MCF 10A (cell line): Measurements from ENCODE around the gene FAM234A. TPM values are rescaled to one million over a fixed set of nuclear protein-coding genes. Genes with fewer than 3 reads are reported as not detected.

Source experiments
- BruUV-seq: library from RNA; stranded (reverse); fragments of 400-500 nt; replicated peaks from 2 replicates; lab custom pipeline; 2021; lab: Mats Ljungman, UMichigan
- CTCF ChIA-PET: fragments of 300-600 bp; sonication (Branson Sonifier 250); formaldehyde crosslinking; extraction: SDS; loops from one replicate; lab custom pipeline; 2021; ENCODE audit warnings: antibody characterized with exemption, inconsistent platforms; lab: Yijun Ruan, JAX
- POLR2A ChIA-PET: fragments of 300-600, 350-650 bp; sonication (Branson Sonifier 250); formaldehyde crosslinking; extraction: SDS; loops from one replicate; lab custom pipeline; 2020; ENCODE audit warnings: antibody characterized with exemption, inconsistent platforms; lab: Yijun Ruan, JAX
- DNase-seq: peaks from one replicate; pipeline ENCODE4 v3.0.0-alpha.2; 2018; ENCODE audit not compliant: unreplicated experiment
- H3K27ac Mint-ChIP-seq: one replicate; pipeline ENCODE4 v1.8.0; 2022; ENCODE audit warnings: mild to moderate bottlenecking, low read depth, mixed read lengths; ENCODE audit not compliant: unreplicated experiment
- H3K27me3 Mint-ChIP-seq: one replicate; pipeline ENCODE4 v1.8.0; 2022; ENCODE audit warnings: mixed read lengths; ENCODE audit not compliant: insufficient read depth, unreplicated experiment
- H3K36me3 Mint-ChIP-seq: one replicate; pipeline ENCODE4 v1.8.0; 2022; ENCODE audit warnings: mild to moderate bottlenecking, moderate library complexity, mixed read lengths; ENCODE audit not compliant: insufficient read depth, unreplicated experiment
- H3K4me1 Mint-ChIP-seq: one replicate; pipeline ENCODE4 v1.8.0; 2022; ENCODE audit warnings: mixed read lengths; ENCODE audit not compliant: insufficient read depth, unreplicated experiment
- H3K4me3 Mint-ChIP-seq: one replicate; pipeline ENCODE4 v1.8.0; 2022; ENCODE audit warnings: mild to moderate bottlenecking, moderate library complexity, mixed read lengths; ENCODE audit not compliant: unreplicated experiment
- H3K9me3 Mint-ChIP-seq: one replicate; pipeline ENCODE4 v1.8.0; 2022; ENCODE audit warnings: mixed read lengths; ENCODE audit not compliant: unreplicated experiment
- CTCF ChIP-seq: fragments of 200-600 bp; IDR thresholded peaks from one replicate; pipeline ENCODE4 v1.8.0; 2022; ENCODE audit warnings: antibody characterized with exemption, mild to moderate bottlenecking; ENCODE audit not compliant: unreplicated experiment
- intact Hi-C: fragments of 100-400 bp; cut with micrococcal nuclease; formaldehyde crosslinking; loops from 2 replicates; pipeline ENCODE4 v1.14.1; 2022
- total RNA-seq: library from RNA; stranded (reverse); gene quantifications from 2 replicates; pipeline ENCODE4 v1.2.3, GENCODE V29; 2022

FAM234A gene
- total RNA-seq, 1 experiment from 2014 or later: 67.3 TPM

- Mint-ChIP-seq H3K4me1 (peaks cover 4% of the 10 kb centered on the region), H3K9me3 (no peaks in the 10 kb centered on the region), H3K27ac (no peak overlapping the region), H3K27me3 (no peaks in the 10 kb centered on the region), H3K36me3 (no peaks in the 10 kb centered on the region), H3K4me3 (peak overlapping the region; percentile 36)
- TF ChIP-seq CTCF: no peak
- ChIA-PET POLR2A (no interaction called here), CTCF (interaction anchor here (0.6 kb wide), 1 partner anchor 59 kb away, joined by 4 read pairs; no protein-coding TSS in a partner anchor)
- intact Hi-C loops: no loop called here
- BruUV-seq: no TSS peak
- no peak for DNase-seq
These were observed 41.9 kb downstream of the FAM234A start for GRCh38 chr16:276426-277077.

GRCh38 chr16:278863-279366, 44.3 kb downstream of the FAM234A start:
- CTCF ChIA-PET: interaction anchor here (0.6 kb wide), 1 partner anchor 115 kb away, joined by 3 read pairs; no protein-coding TSS in a partner anchor
- no peak overlapping the region for H3K27ac Mint-ChIP-seq
- H3K4me1 Mint-ChIP-seq: peaks cover 4% of the 10 kb centered on the region
- DNase-seq: peak; percentile 54
- intact Hi-C loops: no loop called here
- H3K36me3 Mint-ChIP-seq: no peaks in the 10 kb centered on the region
- POLR2A ChIA-PET: interaction anchor here (0.5 to 1.1 kb wide), 2 partner anchors 44 to 198 kb away, joined by 3 to 4 read pairs; partner anchors contain the start of gene FAM234A
- H3K9me3 Mint-ChIP-seq: no peaks in the 10 kb centered on the region
- no peaks in the 10 kb centered on the region for H3K27me3 Mint-ChIP-seq
- TF ChIP-seq CTCF: no peak
- no TSS peak for BruUV-seq
- no peak overlapping the region for H3K4me3 Mint-ChIP-seq

- Mint-ChIP-seq H3K4me3 (no peak overlapping the region), H3K9me3 (no peaks in the 10 kb centered on the region), H3K4me1 (peaks cover 4% of the 10 kb centered on the region), H3K36me3 (no peaks in the 10 kb centered on the region), H3K27me3 (no peaks in the 10 kb centered on the region), H3K27ac (no peak overlapping the region)
- no peak for TF ChIP-seq CTCF
- intact Hi-C loops: no loop called here
- CTCF ChIA-PET: interaction anchor here (0.6 to 1.1 kb wide), 2 partner anchors 72 to 115 kb away, joined by 3 to 6 read pairs; no protein-coding TSS in a partner anchor
- POLR2A ChIA-PET: interaction anchor here (1.1 kb wide), 1 partner anchor 44 kb away, joined by 4 read pairs; the partner anchor contains the start of gene FAM234A
- DNase-seq: no peak
- BruUV-seq: no TSS peak
These were observed 44.9 kb downstream of the FAM234A start for GRCh38 chr16:279531-279930.

GRCh38 chr16:280005-280460, 45.4 kb downstream of the FAM234A start:
- no peak for DNase-seq
- Mint-ChIP-seq H3K9me3 (no peaks in the 10 kb centered on the region), H3K36me3 (no peaks in the 10 kb centered on the region), H3K4me1 (peaks cover 4% of the 10 kb centered on the region), H3K27ac (no peak overlapping the region), H3K4me3 (no peak overlapping the region), H3K27me3 (no peaks in the 10 kb centered on the region)
- POLR2A ChIA-PET: no interaction called here
- no peak for TF ChIP-seq CTCF
- CTCF ChIA-PET: interaction anchor here (1.1 kb wide), 1 partner anchor 72 kb away, joined by 6 read pairs; no protein-coding TSS in a partner anchor
- intact Hi-C loops: no loop called here
- BruUV-seq: no TSS peak
